ENCODE measurements around the gene INPP4A. TPM values are rescaled to one million over a fixed set of nuclear protein-coding genes. Genes with fewer than 3 reads are reported as not detected.

INPP4A gene
- polyA plus RNA-seq, 1 of the 3 experiments (the other 2 are of a cell fraction), result 15.0 TPM

GRCh38 chr2:98598781-98599428, 154.2 kb downstream of the INPP4A start:
- ChIA-PET CTCF (interaction anchor here (1.6 kb wide), 1 partner anchor 186 kb away, joined by 12 read pairs; no protein-coding TSS in a partner anchor), POLR2A (interaction anchor here (1.1 kb wide), 1 partner anchor 14 kb away, joined by 4 read pairs; no protein-coding TSS in a partner anchor)
- Histone ChIP-seq H3K79me2 (ENCODE audit: insufficient read depth) (peaks cover 6% of the 10 kb centered on the region; the same call in 1 of the 2 replicates), H3K9ac (no peak overlapping the region), H3K9me3 (no peaks in the 10 kb centered on the region), H3K4me2 (no peak overlapping the region), H3K4me3 (ENCODE audit: low read depth in 2 of 2, low read length in 1 of 2) (no peak overlapping the region), H2AFZ (ENCODE audit: low read depth) (no peak overlapping the region), H3K36me3 (replicated peaks in 1 of 2; ENCODE audit: control insufficient read depth in 1 of 2, insufficient read depth in 2 of 2, low read length in 1 of 2) (peaks cover 45 to 61% of the 10 kb centered on the region in 2 experiments), H3F3A (replicated peaks; ENCODE audit: insufficient read depth) (peaks cover 27% of the 10 kb centered on the region), H3K4me1 (ENCODE audit: control insufficient read depth in 1 of 2, insufficient read depth in 2 of 2, low read depth in 1 of 2, low read length in 1 of 2) (peaks cover 0 to 3% of the 10 kb centered on the region in 2 experiments; a peak in 2 of 4 replicates), H3K9me2 (no peaks in the 10 kb centered on the region), H4K20me1 (ENCODE audit: insufficient read depth) (no peaks in the 10 kb centered on the region), H3K27me3 (ENCODE audit: insufficient read depth) (no peaks in the 10 kb centered on the region), H3K27ac (ENCODE audit: low read depth in 2 of 2, low read length in 1 of 2) (peak overlapping the region in 1 of 2 experiments; percentile 11; a peak in 1 of 4 replicates)
- 100% methylated on average over 1 of the region's 1 CpG for WGBS (ENCODE audit: low lambda C conversion rate)
- no peak for DNase-seq
- no peak for TF ChIP-seq YY1 (IDR thresholded peaks at IDR 0.05; ENCODE audit: low read depth)
- no peak for TF ChIP-seq ZBTB33 (IDR thresholded peaks at IDR 0.05; ENCODE audit: borderline replicate concordance, low read depth)
- TF ChIP-seq EP300 (IDR thresholded peaks at IDR 0.05; ENCODE audit: borderline replicate concordance in 1 of 2, low read depth in 1 of 2, low read length in 1 of 2), result no peak
- no peak for TF ChIP-seq FOXJ3 (CRISPR knock-in tag; IDR thresholded peaks at IDR 0.05)
- TF ChIP-seq TCF12 (IDR thresholded peaks at IDR 0.05), result no peak
- no peak for TF ChIP-seq NRF1 (IDR thresholded peaks at IDR 0.05; ENCODE audit: low read depth, low read length)
- no peak for TF ChIP-seq MAX (IDR thresholded peaks at IDR 0.05; ENCODE audit: low read depth)
- no peak for TF ChIP-seq MXI1 (IDR thresholded peaks at IDR 0.05; ENCODE audit: low read depth, low read length)

- Histone ChIP-seq H3K36me3 (replicated peaks in 1 of 2; ENCODE audit: control insufficient read depth in 1 of 2, insufficient read depth in 2 of 2, low read length in 1 of 2) (peaks cover 34 to 58% of the 10 kb centered on the region in 2 experiments), H3K27me3 (ENCODE audit: insufficient read depth) (no peaks in the 10 kb centered on the region)
- CTCF ChIA-PET, result interaction anchor here (0.6 to 2.1 kb wide), 11 partner anchors 9 to 236 kb away, joined by 3 to 15 read pairs (median 4); no protein-coding TSS in a partner anchor
These were observed 157.0 kb downstream of the INPP4A start for GRCh38 chr2:98601532-98602132.

More at GRCh38 chr2:98601532-98602132, 157.0 kb downstream of the INPP4A start:
- 87% methylated on average over 3 of the region's 3 CpGs for WGBS (ENCODE audit: low lambda C conversion rate)
- Histone ChIP-seq H3K4me3 (ENCODE audit: low read depth in 2 of 2, low read length in 1 of 2) (no peak overlapping the region), H3K9me3 (no peaks in the 10 kb centered on the region), H3K4me1 (ENCODE audit: control insufficient read depth in 1 of 2, insufficient read depth in 2 of 2, low read depth in 1 of 2, low read length in 1 of 2) (peaks cover 0 to 30% of the 10 kb centered on the region in 2 experiments; a peak in 2 of 4 replicates), H3K27ac (ENCODE audit: low read depth in 2 of 2, low read length in 1 of 2) (no peak overlapping the region), H3F3A (replicated peaks; ENCODE audit: insufficient read depth) (peaks cover 22% of the 10 kb centered on the region), H3K79me2 (ENCODE audit: insufficient read depth) (peaks cover 29% of the 10 kb centered on the region; the same call in 1 of the 2 replicates), H3K9me2 (no peaks in the 10 kb centered on the region), H2AFZ (ENCODE audit: low read depth) (no peak overlapping the region), H3K9ac (no peak overlapping the region), H3K4me2 (no peak overlapping the region), H4K20me1 (ENCODE audit: insufficient read depth) (no peaks in the 10 kb centered on the region; the same call in 1 of the 2 replicates)
- POLR2A ChIA-PET, result no interaction called here
- TF ChIP-seq SMC3 (IDR thresholded peaks at IDR 0.05; ENCODE audit: low read depth, low read length) (peak; percentile 72), SIN3A (IDR thresholded peaks at IDR 0.05; ENCODE audit: borderline replicate concordance, low read depth, low read length) (no peak), TEAD4 (IDR thresholded peaks at IDR 0.05; ENCODE audit: borderline replicate concordance, insufficient read depth) (no peak), CTCF (IDR thresholded peaks at IDR 0.05) (peak; percentile 67), RAD21 (IDR thresholded peaks at IDR 0.05; ENCODE audit: low read length) (peak; percentile 79)
- DNase-seq, result peak; percentile 65

Data from SK-N-SH (cell line).